ENCODE data around the gene FAM118A. TPM values are rescaled to one million over a fixed set of nuclear protein-coding genes. Genes with fewer than 3 reads are reported as not detected.

FAM118A gene
- total and polyA plus RNA-seq, 2 of the 8 experiments (the other 6 are each of a cell fraction or from before 2014, with no cell fraction given), result 8.5 to 18.6 TPM

DNA sequence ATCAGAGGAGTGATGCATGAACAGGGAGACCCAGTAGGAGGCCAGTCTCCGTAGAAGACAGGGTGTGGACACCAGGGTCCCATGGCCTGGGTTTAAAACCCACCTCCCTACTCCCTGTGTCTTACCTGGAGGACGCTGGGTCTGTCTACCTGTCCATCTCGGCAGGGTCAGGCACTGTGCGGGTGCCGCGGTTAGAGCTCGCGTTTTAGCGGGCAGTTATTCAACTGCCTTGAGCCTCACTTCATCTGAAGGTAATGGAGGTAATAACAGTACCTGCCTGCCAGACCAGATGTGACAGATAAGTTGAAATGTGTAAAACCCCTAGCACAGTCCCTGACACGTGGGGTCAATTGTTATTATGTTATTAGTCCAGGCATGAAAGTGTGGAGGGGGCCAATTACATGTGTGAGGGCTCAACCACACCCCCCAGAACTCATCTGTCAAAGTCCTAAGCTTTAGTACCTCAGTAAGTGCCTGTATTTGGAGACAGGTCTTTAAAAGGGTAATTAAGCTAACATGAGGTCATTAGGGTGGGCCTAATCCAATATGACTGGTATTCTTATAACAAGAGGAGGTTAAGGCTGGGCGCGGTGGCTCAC, 33.1 kb upstream of the FAM118A start:
- Histone ChIP-seq H4K20me1 (replicated peaks in 1 of 2; ENCODE audit: control insufficient read depth in 1 of 2, insufficient read depth in 2 of 2, low read length in 2 of 2) (no peaks in the 10 kb centered on the region), H2BK20ac (ENCODE audit: low read length) (no peak overlapping the region), H3K4ac (replicated peaks; ENCODE audit: insufficient read length, low read depth, low read length) (no peak overlapping the region), H3K14ac (ENCODE audit: insufficient read length) (no peak overlapping the region), H2AK5ac (ENCODE audit: low read depth, low read length) (no peak overlapping the region), H3K79me2 (ENCODE audit: control insufficient read depth in 1 of 2, insufficient read depth in 2 of 2, low read length in 2 of 2) (no peaks in the 10 kb centered on the region), H3K18ac (ENCODE audit: extremely low read depth, low read length) (no peak overlapping the region), H3K36me3 (ENCODE audit: control insufficient read depth in 2 of 4, insufficient read depth in 4 of 4, low read length in 3 of 4) (no peaks in the 10 kb centered on the region), H3K56ac (replicated peaks; ENCODE audit: insufficient read length, low read depth, low read length) (no peak overlapping the region), H3K4me3 (ENCODE audit: extremely low read depth in 1 of 4, insufficient read depth in 2 of 4, low read depth in 3 of 4, low read length in 4 of 4) (no peak overlapping the region), H2BK15ac (ENCODE audit: low read length) (no peak overlapping the region), H3K27ac (ENCODE audit: low read depth, low read length) (no peak overlapping the region), H3K4me2 (ENCODE audit: insufficient read depth in 1 of 2, low read depth in 2 of 2, low read length in 2 of 2) (no peak overlapping the region), H4K8ac (ENCODE audit: extremely low read depth, insufficient read depth, low read length) (no peak overlapping the region), H4K5ac (ENCODE audit: insufficient read length, low read depth, low read length) (no peak overlapping the region), H3K27me3 (replicated peaks in 1 of 4; ENCODE audit: control insufficient read depth in 3 of 4, extremely low read depth in 1 of 4, insufficient read depth in 3 of 4, low read length in 3 of 4) (no peaks in the 10 kb centered on the region), H2BK12ac (ENCODE audit: low read depth, low read length) (no peak overlapping the region), H2BK5ac (ENCODE audit: low read depth, low read length) (no peak overlapping the region), H3K23ac (ENCODE audit: insufficient read length) (no peak overlapping the region), H3K23me2 (ENCODE audit: low read depth, low read length) (no peaks in the 10 kb centered on the region), H4K91ac (replicated peaks; ENCODE audit: insufficient read length, low read length) (no peak overlapping the region), H3K9me3 (ENCODE audit: insufficient read depth in 2 of 2, low read depth in 1 of 2, low read length in 1 of 2) (no peaks in the 10 kb centered on the region), H3K9ac (replicated peaks in 1 of 4; ENCODE audit: extremely low read depth in 1 of 4, low read depth in 3 of 4, low read length in 3 of 4) (no peak overlapping the region), H2BK120ac (replicated peaks; ENCODE audit: low read depth, low read length) (no peak overlapping the region), H3K79me1 (ENCODE audit: low read depth, low read length) (no peaks in the 10 kb centered on the region), H3K4me1 (replicated peaks in 1 of 4; ENCODE audit: control insufficient read depth in 3 of 4, insufficient read depth in 4 of 4, low read length in 3 of 4) (no peaks in the 10 kb centered on the region), H2AFZ (ENCODE audit: low read length) (no peak overlapping the region)
- no peak for DNase-seq (ENCODE audit: low read depth in 1 of 2, low spot score in 2 of 2)
- TF ChIP-seq TAF7 (optimal IDR thresholded peaks at IDR 0.05; ENCODE audit: borderline replicate concordance, low read depth, low read length), result no peak
- no peak for TF ChIP-seq KDM1A (IDR thresholded peaks at IDR 0.05; ENCODE audit: borderline replicate concordance, low read length)
- no peak for TF ChIP-seq TAF1 (IDR thresholded peaks at IDR 0.05; ENCODE audit: low read depth, low read length)
- TF ChIP-seq GABPA (IDR thresholded peaks at IDR 0.05; ENCODE audit: borderline replicate concordance, insufficient read depth, low read length), result no peak
- TF ChIP-seq BRCA1 (IDR thresholded peaks at IDR 0.05; ENCODE audit: low read depth, low read length), result no peak
- TF ChIP-seq, protein P1, sequence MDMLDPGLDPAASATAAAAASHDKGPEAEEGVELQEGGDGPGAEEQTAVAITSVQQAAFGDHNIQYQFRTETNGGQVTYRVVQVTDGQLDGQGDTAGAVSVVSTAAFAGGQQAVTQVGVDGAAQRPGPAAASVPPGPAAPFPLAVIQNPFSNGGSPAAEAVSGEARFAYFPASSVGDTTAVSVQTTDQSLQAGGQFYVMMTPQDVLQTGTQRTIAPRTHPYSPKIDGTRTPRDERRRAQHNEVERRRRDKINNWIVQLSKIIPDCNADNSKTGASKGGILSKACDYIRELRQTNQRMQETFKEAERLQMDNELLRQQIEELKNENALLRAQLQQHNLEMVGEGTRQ (IDR thresholded peaks at IDR 0.05; ENCODE audit: low read length), result no peak
- TF ChIP-seq, protein P2, sequence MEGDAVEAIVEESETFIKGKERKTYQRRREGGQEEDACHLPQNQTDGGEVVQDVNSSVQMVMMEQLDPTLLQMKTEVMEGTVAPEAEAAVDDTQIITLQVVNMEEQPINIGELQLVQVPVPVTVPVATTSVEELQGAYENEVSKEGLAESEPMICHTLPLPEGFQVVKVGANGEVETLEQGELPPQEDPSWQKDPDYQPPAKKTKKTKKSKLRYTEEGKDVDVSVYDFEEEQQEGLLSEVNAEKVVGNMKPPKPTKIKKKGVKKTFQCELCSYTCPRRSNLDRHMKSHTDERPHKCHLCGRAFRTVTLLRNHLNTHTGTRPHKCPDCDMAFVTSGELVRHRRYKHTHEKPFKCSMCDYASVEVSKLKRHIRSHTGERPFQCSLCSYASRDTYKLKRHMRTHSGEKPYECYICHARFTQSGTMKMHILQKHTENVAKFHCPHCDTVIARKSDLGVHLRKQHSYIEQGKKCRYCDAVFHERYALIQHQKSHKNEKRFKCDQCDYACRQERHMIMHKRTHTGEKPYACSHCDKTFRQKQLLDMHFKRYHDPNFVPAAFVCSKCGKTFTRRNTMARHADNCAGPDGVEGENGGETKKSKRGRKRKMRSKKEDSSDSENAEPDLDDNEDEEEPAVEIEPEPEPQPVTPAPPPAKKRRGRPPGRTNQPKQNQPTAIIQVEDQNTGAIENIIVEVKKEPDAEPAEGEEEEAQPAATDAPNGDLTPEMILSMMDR (IDR thresholded peaks at IDR 0.05; ENCODE audit: control extremely low read depth in 1 of 3, insufficient read depth in 1 of 3, low read depth in 1 of 3, low read length in 3 of 3), result no peak
- no peak for TF ChIP-seq JUND (IDR thresholded peaks at IDR 0.05; ENCODE audit: low read length)
- ChIA-PET CTCF (ENCODE audit: partially characterized antibody) (interaction anchor here (0.7 to 1.3 kb wide), 6 partner anchors 18 to 1038 kb away, joined by 3 read pairs; no protein-coding TSS in a partner anchor), POLR2A (ENCODE audit: partially characterized antibody) (interaction anchor here (0.6 kb wide), 1 partner anchor 374 kb away, joined by 4 read pairs; no protein-coding TSS in a partner anchor)
- 86% methylated on average over 12 of the region's 12 CpGs; no CpG with 5 or more reads in 1 of the 2 experiments for WGBS, 2 experiments (ENCODE audit: extremely low coverage in 1 of 2, insufficient coverage in 1 of 2, insufficient read length in 1 of 2, insufficient replicate concordance in 2 of 2, low coverage in 1 of 2, low lambda C conversion rate in 2 of 2, missing lambda C conversion rate in 1 of 2)
- FAIRE-seq, result no peak
